ENCODE results near the gene CASP8. TPM values are rescaled to one million over a fixed set of nuclear protein-coding genes. Genes with fewer than 3 reads are reported as not detected.

Gene CASP8
- total and polyA plus RNA-seq, 2 of the 13 experiments (the other 11 are each of a cell fraction or from before 2014, with no cell fraction given): 25.0 to 52.8 TPM

DNA sequence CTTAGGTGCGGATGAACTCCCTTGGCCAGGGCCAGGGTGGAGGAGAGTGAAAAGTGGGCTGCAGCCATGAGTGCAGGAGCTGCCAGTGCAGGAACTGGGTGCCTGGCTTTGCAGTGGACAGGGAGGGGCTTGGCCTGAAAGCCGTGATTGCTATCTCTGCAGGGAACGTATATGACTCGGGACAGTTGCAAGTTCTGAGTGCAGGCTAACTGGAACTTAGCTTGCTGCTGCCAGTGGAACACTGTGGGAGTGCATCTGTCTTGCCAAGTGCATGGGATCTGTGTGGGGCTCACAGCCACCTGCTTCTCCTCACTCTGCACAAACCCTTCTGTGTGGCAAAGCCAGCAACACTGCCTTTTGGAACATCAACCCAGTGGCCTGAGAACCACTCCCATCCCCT is 59.9 kb downstream of the CASP8 start:
- intact Hi-C loops (cut with micrococcal nuclease; ENCODE audit: unreplicated experiment) (no loop called here), in situ Hi-C loops (cut with HindIII; ENCODE audit: extremely low pct_ligation_motif_present, low pct_unique_long_range_greater_than_20kb) (no loop called here)
- H3K27me3 ChIP-seq (ENCODE audit: control insufficient read depth in 1 of 2, insufficient read depth in 2 of 2, low read length in 2 of 2): peaks cover 1 to 3% of the 10 kb centered on the region in 2 experiments; a peak in 3 of 5 replicates
- ChIA-PET POLR2A (no interaction called here), CTCF (ENCODE audit: low intra/inter-chr PET ratio, low total read pairs) (no interaction called here)
- DNase-seq (ENCODE audit: low spot score) (no peak), ATAC-seq (peak; percentile 70), FAIRE-seq (no peak)
- no peaks in the 10 kb centered on the region for H3K4me1 ChIP-seq (ENCODE audit: insufficient read depth, low read length)
- no peak overlapping the region for H3K4me2 ChIP-seq (ENCODE audit: low read depth, low read length)
- no peaks in the 10 kb centered on the region for H3K79me2 ChIP-seq (ENCODE audit: insufficient read depth, low read length)
- peaks cover 11% of the 10 kb centered on the region; the same call in 1 of the 2 replicates for H3K9me3 ChIP-seq (ENCODE audit: low read length)
- 71% methylated on average over 1 of the region's 4 CpGs for WGBS (ENCODE audit: low lambda C conversion rate)
- no peak overlapping the region for H2AFZ ChIP-seq (ENCODE audit: low read length)
- no peaks in the 10 kb centered on the region for H3K36me3 ChIP-seq (replicated peaks in 1 of 2; ENCODE audit: control insufficient read depth in 1 of 2, insufficient read depth in 2 of 2, low read length in 2 of 2)
- H3K9ac ChIP-seq (ENCODE audit: insufficient read depth, low read depth, low read length): no peak overlapping the region
- no TSS peak for BruUV-seq (replicated peaks)
- H3K4me3 ChIP-seq (replicated peaks in 1 of 3; ENCODE audit: insufficient read depth in 1 of 3, low read depth in 2 of 3, low read length in 3 of 3): no peak overlapping the region
- H3K27ac ChIP-seq (ENCODE audit: extremely low read length, insufficient read depth, low read length): no peak overlapping the region
- no peaks in the 10 kb centered on the region for H4K20me1 ChIP-seq (ENCODE audit: insufficient read depth, low read length)
- TF ChIP-seq, protein P1, sequence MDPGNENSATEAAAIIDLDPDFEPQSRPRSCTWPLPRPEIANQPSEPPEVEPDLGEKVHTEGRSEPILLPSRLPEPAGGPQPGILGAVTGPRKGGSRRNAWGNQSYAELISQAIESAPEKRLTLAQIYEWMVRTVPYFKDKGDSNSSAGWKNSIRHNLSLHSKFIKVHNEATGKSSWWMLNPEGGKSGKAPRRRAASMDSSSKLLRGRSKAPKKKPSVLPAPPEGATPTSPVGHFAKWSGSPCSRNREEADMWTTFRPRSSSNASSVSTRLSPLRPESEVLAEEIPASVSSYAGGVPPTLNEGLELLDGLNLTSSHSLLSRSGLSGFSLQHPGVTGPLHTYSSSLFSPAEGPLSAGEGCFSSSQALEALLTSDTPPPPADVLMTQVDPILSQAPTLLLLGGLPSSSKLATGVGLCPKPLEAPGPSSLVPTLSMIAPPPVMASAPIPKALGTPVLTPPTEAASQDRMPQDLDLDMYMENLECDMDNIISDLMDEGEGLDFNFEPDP (CRISPR knock-in tag; conservative IDR thresholded peaks at IDR 0.05): no peak
- TF ChIP-seq, protein P2, sequence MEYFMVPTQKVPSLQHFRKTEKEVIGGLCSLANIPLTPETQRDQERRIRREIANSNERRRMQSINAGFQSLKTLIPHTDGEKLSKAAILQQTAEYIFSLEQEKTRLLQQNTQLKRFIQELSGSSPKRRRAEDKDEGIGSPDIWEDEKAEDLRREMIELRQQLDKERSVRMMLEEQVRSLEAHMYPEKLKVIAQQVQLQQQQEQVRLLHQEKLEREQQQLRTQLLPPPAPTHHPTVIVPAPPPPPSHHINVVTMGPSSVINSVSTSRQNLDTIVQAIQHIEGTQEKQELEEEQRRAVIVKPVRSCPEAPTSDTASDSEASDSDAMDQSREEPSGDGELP (IDR thresholded peaks at IDR 0.05; ENCODE audit: borderline replicate concordance, low read depth): no peak
- TF ChIP-seq, protein P3, sequence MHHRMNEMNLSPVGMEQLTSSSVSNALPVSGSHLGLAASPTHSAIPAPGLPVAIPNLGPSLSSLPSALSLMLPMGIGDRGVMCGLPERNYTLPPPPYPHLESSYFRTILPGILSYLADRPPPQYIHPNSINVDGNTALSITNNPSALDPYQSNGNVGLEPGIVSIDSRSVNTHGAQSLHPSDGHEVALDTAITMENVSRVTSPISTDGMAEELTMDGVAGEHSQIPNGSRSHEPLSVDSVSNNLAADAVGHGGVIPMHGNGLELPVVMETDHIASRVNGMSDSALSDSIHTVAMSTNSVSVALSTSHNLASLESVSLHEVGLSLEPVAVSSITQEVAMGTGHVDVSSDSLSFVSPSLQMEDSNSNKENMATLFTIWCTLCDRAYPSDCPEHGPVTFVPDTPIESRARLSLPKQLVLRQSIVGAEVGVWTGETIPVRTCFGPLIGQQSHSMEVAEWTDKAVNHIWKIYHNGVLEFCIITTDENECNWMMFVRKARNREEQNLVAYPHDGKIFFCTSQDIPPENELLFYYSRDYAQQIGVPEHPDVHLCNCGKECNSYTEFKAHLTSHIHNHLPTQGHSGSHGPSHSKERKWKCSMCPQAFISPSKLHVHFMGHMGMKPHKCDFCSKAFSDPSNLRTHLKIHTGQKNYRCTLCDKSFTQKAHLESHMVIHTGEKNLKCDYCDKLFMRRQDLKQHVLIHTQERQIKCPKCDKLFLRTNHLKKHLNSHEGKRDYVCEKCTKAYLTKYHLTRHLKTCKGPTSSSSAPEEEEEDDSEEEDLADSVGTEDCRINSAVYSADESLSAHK (CRISPR knock-in tag; IDR thresholded peaks at IDR 0.05; ENCODE audit: borderline replicate concordance): no peak
- no peak for TF ChIP-seq NKX3-1 (CRISPR knock-in tag; IDR thresholded peaks at IDR 0.05)
- no peak for TF ChIP-seq ZNF841 (CRISPR knock-in tag; IDR thresholded peaks at IDR 0.05; ENCODE audit: borderline replicate concordance)
- TF ChIP-seq MTA1 (CRISPR knock-in tag; IDR thresholded peaks at IDR 0.05; ENCODE audit: borderline replicate concordance): no peak
- no peak for TF ChIP-seq NONO (IDR thresholded peaks at IDR 0.05)
- TF ChIP-seq NONO (CRISPR knock-in tag; conservative IDR thresholded peaks at IDR 0.05): no peak
- no peak for TF ChIP-seq ZFP41 (CRISPR knock-in tag; IDR thresholded peaks at IDR 0.05; ENCODE audit: borderline replicate concordance)
- no peak for TF ChIP-seq JUND (CRISPR knock-in tag; IDR thresholded peaks at IDR 0.05)
- TF ChIP-seq, protein P4, sequence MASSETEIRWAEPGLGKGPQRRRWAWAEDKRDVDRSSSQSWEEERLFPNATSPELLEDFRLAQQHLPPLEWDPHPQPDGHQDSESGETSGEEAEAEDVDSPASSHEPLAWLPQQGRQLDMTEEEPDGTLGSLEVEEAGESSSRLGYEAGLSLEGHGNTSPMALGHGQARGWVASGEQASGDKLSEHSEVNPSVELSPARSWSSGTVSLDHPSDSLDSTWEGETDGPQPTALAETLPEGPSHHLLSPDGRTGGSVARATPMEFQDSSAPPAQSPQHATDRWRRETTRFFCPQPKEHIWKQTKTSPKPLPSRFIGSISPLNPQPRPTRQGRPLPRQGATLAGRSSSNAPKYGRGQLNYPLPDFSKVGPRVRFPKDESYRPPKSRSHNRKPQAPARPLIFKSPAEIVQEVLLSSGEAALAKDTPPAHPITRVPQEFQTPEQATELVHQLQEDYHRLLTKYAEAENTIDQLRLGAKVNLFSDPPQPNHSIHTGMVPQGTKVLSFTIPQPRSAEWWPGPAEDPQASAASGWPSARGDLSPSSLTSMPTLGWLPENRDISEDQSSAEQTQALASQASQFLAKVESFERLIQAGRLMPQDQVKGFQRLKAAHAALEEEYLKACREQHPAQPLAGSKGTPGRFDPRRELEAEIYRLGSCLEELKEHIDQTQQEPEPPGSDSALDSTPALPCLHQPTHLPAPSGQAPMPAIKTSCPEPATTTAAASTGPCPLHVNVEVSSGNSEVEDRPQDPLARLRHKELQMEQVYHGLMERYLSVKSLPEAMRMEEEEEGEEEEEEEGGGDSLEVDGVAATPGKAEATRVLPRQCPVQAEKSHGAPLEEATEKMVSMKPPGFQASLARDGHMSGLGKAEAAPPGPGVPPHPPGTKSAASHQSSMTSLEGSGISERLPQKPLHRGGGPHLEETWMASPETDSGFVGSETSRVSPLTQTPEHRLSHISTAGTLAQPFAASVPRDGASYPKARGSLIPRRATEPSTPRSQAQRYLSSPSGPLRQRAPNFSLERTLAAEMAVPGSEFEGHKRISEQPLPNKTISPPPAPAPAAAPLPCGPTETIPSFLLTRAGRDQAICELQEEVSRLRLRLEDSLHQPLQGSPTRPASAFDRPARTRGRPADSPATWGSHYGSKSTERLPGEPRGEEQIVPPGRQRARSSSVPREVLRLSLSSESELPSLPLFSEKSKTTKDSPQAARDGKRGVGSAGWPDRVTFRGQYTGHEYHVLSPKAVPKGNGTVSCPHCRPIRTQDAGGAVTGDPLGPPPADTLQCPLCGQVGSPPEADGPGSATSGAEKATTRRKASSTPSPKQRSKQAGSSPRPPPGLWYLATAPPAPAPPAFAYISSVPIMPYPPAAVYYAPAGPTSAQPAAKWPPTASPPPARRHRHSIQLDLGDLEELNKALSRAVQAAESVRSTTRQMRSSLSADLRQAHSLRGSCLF (CRISPR knock-in tag; IDR thresholded peaks at IDR 0.05; ENCODE audit: borderline replicate concordance): no peak
- TF ChIP-seq ZMAT3 (CRISPR knock-in tag; conservative IDR thresholded peaks at IDR 0.05): no peak
- no peak for TF ChIP-seq ZNF572 (CRISPR knock-in tag; IDR thresholded peaks at IDR 0.05)
- TF ChIP-seq, protein P5, sequence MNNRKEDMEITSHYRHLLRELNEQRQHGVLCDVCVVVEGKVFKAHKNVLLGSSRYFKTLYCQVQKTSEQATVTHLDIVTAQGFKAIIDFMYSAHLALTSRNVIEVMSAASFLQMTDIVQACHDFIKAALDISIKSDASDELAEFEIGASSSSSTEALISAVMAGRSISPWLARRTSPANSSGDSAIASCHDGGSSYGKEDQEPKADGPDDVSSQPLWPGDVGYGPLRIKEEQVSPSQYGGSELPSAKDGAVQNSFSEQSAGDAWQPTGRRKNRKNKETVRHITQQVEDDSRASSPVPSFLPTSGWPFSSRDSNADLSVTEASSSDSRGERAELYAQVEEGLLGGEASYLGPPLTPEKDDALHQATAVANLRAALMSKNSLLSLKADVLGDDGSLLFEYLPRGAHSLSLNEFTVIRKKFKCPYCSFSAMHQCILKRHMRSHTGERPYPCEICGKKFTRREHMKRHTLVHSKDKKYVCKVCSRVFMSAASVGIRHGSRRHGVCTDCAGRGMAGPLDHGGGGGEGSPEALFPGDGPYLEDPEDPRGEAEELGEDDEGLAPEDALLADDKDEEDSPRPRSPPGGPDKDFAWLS (CRISPR knock-in tag; IDR thresholded peaks at IDR 0.05; ENCODE audit: borderline replicate concordance): no peak

Measured in HepG2 (cell line).